ENCODE results near the gene KIRREL3.

KIRREL3 gene

GRCh38 chr11:126704096-126704495 is 296.5 kb downstream of the KIRREL3 start:
- no peak for DNase-seq (ENCODE audit: low read depth)

- DNase-seq (ENCODE audit: low read depth) = no peak
Observed at GRCh38 chr11:126703662-126704061, 296.9 kb downstream of the KIRREL3 start.

- no peak for DNase-seq (ENCODE audit: low read depth)
Observed at GRCh38 chr11:126702987-126703386, 297.6 kb downstream of the KIRREL3 start.

- DNase-seq (ENCODE audit: low read depth) = no peak
Observed at GRCh38 chr11:126702165-126702720, 298.3 kb downstream of the KIRREL3 start.

GRCh38 chr11:126701520-126701897 is 299.1 kb downstream of the KIRREL3 start:
- DNase-seq (ENCODE audit: low read depth) = no peak

- no peak for DNase-seq (ENCODE audit: low read depth)
Observed at GRCh38 chr11:126700768-126701519, 299.6 kb downstream of the KIRREL3 start.

- DNase-seq (ENCODE audit: low read depth) = no peak
Observed at GRCh38 chr11:126698576-126698975, 302.0 kb downstream of the KIRREL3 start.

- no peak for DNase-seq (ENCODE audit: low read depth)
Observed at GRCh38 chr11:126697936-126698335, 302.6 kb downstream of the KIRREL3 start.

- DNase-seq (ENCODE audit: low read depth) = no peak
Observed at GRCh38 chr11:126696982-126697381, 303.6 kb downstream of the KIRREL3 start.

- DNase-seq (ENCODE audit: low read depth) = no peak
Observed at GRCh38 chr11:126695293-126695692, 305.3 kb downstream of the KIRREL3 start.

- DNase-seq (ENCODE audit: low read depth) = no peak
Observed at GRCh38 chr11:126694065-126694625, 306.4 kb downstream of the KIRREL3 start.

GRCh38 chr11:126687477-126687876 is 313.1 kb downstream of the KIRREL3 start:
- no peak for DNase-seq (ENCODE audit: low read depth)

GRCh38 chr11:126686938-126687337 is 313.6 kb downstream of the KIRREL3 start:
- DNase-seq (ENCODE audit: low read depth) = no peak

- no peak for DNase-seq (ENCODE audit: low read depth)
Observed at GRCh38 chr11:126683766-126684728, 316.5 kb downstream of the KIRREL3 start.

- no peak for DNase-seq (ENCODE audit: low read depth)
Observed at GRCh38 chr11:126682590-126682989, 318.0 kb downstream of the KIRREL3 start.

GRCh38 chr11:126680700-126681099 is 319.9 kb downstream of the KIRREL3 start:
- no peak for DNase-seq (ENCODE audit: low read depth)

GRCh38 chr11:126680131-126680530 is 320.4 kb downstream of the KIRREL3 start:
- no peak for DNase-seq (ENCODE audit: low read depth)

- DNase-seq (ENCODE audit: low read depth) = no peak
Observed at GRCh38 chr11:126679033-126679432, 321.5 kb downstream of the KIRREL3 start.

- no peak for DNase-seq (ENCODE audit: low read depth)
Observed at GRCh38 chr11:126676536-126676935, 324.0 kb downstream of the KIRREL3 start.

- DNase-seq (ENCODE audit: low read depth) = no peak
Observed at GRCh38 chr11:126673319-126673718, 327.3 kb downstream of the KIRREL3 start.

- no peak for DNase-seq (ENCODE audit: low read depth)
Observed at GRCh38 chr11:126669416-126669815, 331.2 kb downstream of the KIRREL3 start.

GRCh38 chr11:126664643-126665042 is 335.9 kb downstream of the KIRREL3 start:
- no peak for DNase-seq (ENCODE audit: low read depth)

All from activated T-helper 1 cell treated with Interleukin-2 at 50 U/mL for 16 hours (primary cell).